H1 (cell line): Measurements from ENCODE around the gene LPAR3. TPM values are rescaled to one million over a fixed set of nuclear protein-coding genes. Genes with fewer than 3 reads are reported as not detected.

Experiments
- CTCF ChIA-PET: fragments of 300-600 bp; sonication (Branson Sonifier 250); formaldehyde crosslinking; loops from one replicate; lab custom pipeline; 2021; ENCODE audit not compliant: partially characterized antibody; lab: Charles Lee
- POLR2A ChIA-PET: fragments of 300-600 bp; sonication (Branson Sonifier 250); formaldehyde crosslinking; loops from one replicate; lab custom pipeline; 2021; ENCODE audit warnings: inconsistent platforms; ENCODE audit not compliant: partially characterized antibody; lab: Charles Lee
- DNase-seq, 2 experiments: peaks; one replicate each; pipeline versions ENCODE4 v3.0.0 to v3.0.0-alpha.2; 2010 to 2022; ENCODE audit warnings: low spot score in 2 of 2, low read depth in 1 of 2, mixed read lengths in 1 of 2
- FAIRE-seq: peaks from 2 replicates; lab custom pipeline; 2011; peaks lifted over from hg19 to GRCh38; lab: Jason Lieb, UNC
- H2AFZ ChIP-seq: 2 replicates; pipeline ENCODE4 v1.8.1; 2012; ENCODE audit warnings: low read length, inconsistent platforms
- H2AK5ac ChIP-seq: 2 replicates; pipeline ENCODE4 v1.6.1; 2013; ENCODE audit warnings: low read depth, low read length
- H2BK120ac ChIP-seq: replicated peaks from 2 replicates; pipeline ENCODE3; 2013; ENCODE audit warnings: low read depth, low read length, inconsistent platforms
- H2BK12ac ChIP-seq: 2 replicates; pipeline ENCODE4 v1.6.1; 2013; ENCODE audit warnings: low read depth, low read length
- H2BK15ac ChIP-seq: 2 replicates; pipeline ENCODE4 v1.6.1; 2013; ENCODE audit warnings: low read length
- H2BK20ac ChIP-seq: 2 replicates; pipeline ENCODE4 v1.6.1; 2013; ENCODE audit warnings: low read length
- H2BK5ac ChIP-seq: 2 replicates; pipeline ENCODE4 v1.6.1; 2013; ENCODE audit warnings: low read depth, low read length
- H3K14ac ChIP-seq: 2 replicates; pipeline ENCODE4 v1.6.1; 2013; ENCODE audit warnings: inconsistent platforms; ENCODE audit not compliant: insufficient read length
- H3K18ac ChIP-seq: 2 replicates; pipeline ENCODE4 v1.6.1; 2013; ENCODE audit warnings: low read length; ENCODE audit errors: extremely low read depth
- H3K23ac ChIP-seq: 2 replicates; pipeline ENCODE4 v1.6.1; 2013; ENCODE audit warnings: inconsistent platforms; ENCODE audit not compliant: insufficient read length
- H3K23me2 ChIP-seq: 2 replicates; pipeline ENCODE4 v1.6.1; 2013; ENCODE audit warnings: low read depth, low read length
- H3K27ac ChIP-seq: 2 replicates; pipeline ENCODE4 v1.6.1; 2011; ENCODE audit warnings: low read depth, low read length, inconsistent platforms
- H3K27me3 ChIP-seq, 4 experiments: replicated peaks in 1 of 4; 1 replicate in 1 of 4; 2 replicates in 3 of 4; pipeline versions ENCODE4 v1.6.1 to v1.8.1; 2011 to 2013; ENCODE audit warnings: low read length in 3 of 4, mild to moderate bottlenecking in 3 of 4, inconsistent platforms in 2 of 4, mixed read lengths in 2 of 4, moderate library complexity in 1 of 4; ENCODE audit not compliant: control insufficient read depth in 3 of 4, insufficient read depth in 3 of 4; ENCODE audit errors: extremely low read depth in 1 of 4
- H3K36me3 ChIP-seq, 4 experiments: 2 replicates each; pipeline versions ENCODE4 v1.6.1 to v1.8.1; 2011 to 2013; ENCODE audit warnings: mild to moderate bottlenecking in 4 of 4, low read length in 3 of 4, moderate library complexity in 2 of 4, control low read depth in 1 of 4, inconsistent platforms in 1 of 4; ENCODE audit not compliant: insufficient read depth in 4 of 4, control insufficient read depth in 2 of 4
- H3K4ac ChIP-seq: replicated peaks from 2 replicates; pipeline ENCODE3; 2013; ENCODE audit warnings: low read length, low read depth, mixed read lengths, inconsistent platforms; ENCODE audit not compliant: insufficient read length
- H3K4me1 ChIP-seq, 4 experiments: replicated peaks in 1 of 4; 1 replicate in 1 of 4; 2 replicates in 3 of 4; pipeline versions ENCODE4 v1.6.1 to v1.8.1; 2011 to 2013; ENCODE audit warnings: low read length in 3 of 4, inconsistent platforms in 2 of 4, mixed read lengths in 1 of 4; ENCODE audit not compliant: insufficient read depth in 4 of 4, control insufficient read depth in 3 of 4
- H3K4me2 ChIP-seq, 2 experiments: 2 replicates each; pipeline versions ENCODE4 v1.6.1 to v1.8.1; 2011 to 2013; ENCODE audit warnings: low read depth in 2 of 2, low read length in 2 of 2, control low read depth in 1 of 2, inconsistent platforms in 1 of 2, mild to moderate bottlenecking in 1 of 2; ENCODE audit not compliant: insufficient read depth in 1 of 2
- H3K4me3 ChIP-seq, 4 experiments: fragments of 200-600, 300-600 bp in 1 of 4; sonication (generic), shearing (Covaris generic), sonication (Bioruptor Twin) in 1 of 4; 2 replicates each; pipeline versions ENCODE4 v1.5.1 to v1.8.1; 2011 to 2016; ENCODE audit warnings: low read length in 4 of 4, low read depth in 3 of 4, control low read depth in 2 of 4, inconsistent platforms in 2 of 4, mild to moderate bottlenecking in 2 of 4, mixed read lengths in 1 of 4, moderate library complexity in 1 of 4; ENCODE audit not compliant: insufficient read depth in 2 of 4; ENCODE audit errors: extremely low read depth in 1 of 4
- H3K56ac ChIP-seq: replicated peaks from 2 replicates; pipeline ENCODE3; 2013; ENCODE audit warnings: low read depth, mild to moderate bottlenecking, mixed read lengths, low read length, inconsistent platforms; ENCODE audit not compliant: insufficient read length
- H3K79me1 ChIP-seq: 2 replicates; pipeline ENCODE4 v1.6.1; 2013; ENCODE audit warnings: low read depth, low read length, control low read depth
- H3K79me2 ChIP-seq, 2 experiments: 2 replicates each; pipeline versions ENCODE4 v1.6.1 to v1.8.1; 2012 to 2013; ENCODE audit warnings: low read length in 2 of 2, mild to moderate bottlenecking in 2 of 2, inconsistent platforms in 1 of 2; ENCODE audit not compliant: insufficient read depth in 2 of 2, control insufficient read depth in 1 of 2
- H3K9ac ChIP-seq, 4 experiments: replicated peaks in 1 of 4; 1 replicate in 1 of 4; 2 replicates in 3 of 4; pipeline versions ENCODE4 v1.6.1 to v1.8.1; 2011 to 2013; ENCODE audit warnings: low read depth in 3 of 4, low read length in 3 of 4, control low read depth in 2 of 4, mild to moderate bottlenecking in 2 of 4, moderate library complexity in 2 of 4, inconsistent platforms in 1 of 4; ENCODE audit errors: extremely low read depth in 1 of 4
- H3K9me3 ChIP-seq, 2 experiments: 2 replicates each; pipeline versions ENCODE4 v1.6.1 to v1.8.1; 2012 to 2013; ENCODE audit warnings: mild to moderate bottlenecking in 2 of 2, moderate library complexity in 2 of 2, control low read depth in 1 of 2, inconsistent platforms in 1 of 2, low read depth in 1 of 2, low read length in 1 of 2, mixed read lengths in 1 of 2; ENCODE audit not compliant: insufficient read depth in 2 of 2
- H4K20me1 ChIP-seq, 2 experiments: replicated peaks in 1 of 2; 2 replicates each; pipeline versions ENCODE3 to v1.8.1; 2011 to 2013; ENCODE audit warnings: inconsistent platforms in 2 of 2, low read length in 2 of 2, mild to moderate bottlenecking in 1 of 2; ENCODE audit not compliant: insufficient read depth in 2 of 2, control insufficient read depth in 1 of 2
- H4K5ac ChIP-seq: 2 replicates; pipeline ENCODE4 v1.6.1; 2013; ENCODE audit warnings: low read length, low read depth, mixed read lengths, inconsistent platforms; ENCODE audit not compliant: insufficient read length
- H4K8ac ChIP-seq: 2 replicates; pipeline ENCODE4 v1.8.0; 2013; ENCODE audit warnings: mild to moderate bottlenecking, moderate library complexity, low read length, inconsistent platforms; ENCODE audit not compliant: insufficient read depth; ENCODE audit errors: extremely low read depth
- H4K91ac ChIP-seq: replicated peaks from 2 replicates; pipeline ENCODE3; 2013; ENCODE audit warnings: low read length, mixed read lengths, inconsistent platforms; ENCODE audit not compliant: insufficient read length
- CBX8 ChIP-seq: fragments of 300-800, 300-1000 bp; sonication (generic); IDR thresholded peaks from 2 replicates; pipeline ENCODE4 v1.7.1; 2016; ENCODE audit warnings: low read depth, low read length, borderline replicate concordance
- CHD2 ChIP-seq: IDR thresholded peaks from 2 replicates; pipeline ENCODE4 v1.6.1; 2012; ENCODE audit warnings: low read length, improper control_type of control experiment
- GTF2F1 ChIP-seq: IDR thresholded peaks from 2 replicates; pipeline ENCODE4 v1.6.1; 2012; ENCODE audit warnings: low read depth, low read length, improper control_type of control experiment, borderline replicate concordance
- SP2 ChIP-seq: IDR thresholded peaks from 2 replicates; pipeline ENCODE4 v1.6.1; 2012; ENCODE audit warnings: mild to moderate bottlenecking, low read length, inconsistent platforms
- SP4 ChIP-seq: IDR thresholded peaks from 2 replicates; pipeline ENCODE4 v1.6.1; 2012; ENCODE audit warnings: low read length, inconsistent platforms
- TCF12 ChIP-seq: IDR thresholded peaks from 2 replicates; pipeline ENCODE4 v1.6.1; 2011; ENCODE audit warnings: low read depth, mild to moderate bottlenecking, low read length
- ZNF274 ChIP-seq: IDR thresholded peaks from 2 replicates; pipeline ENCODE4 v1.7.0; 2012; ENCODE audit warnings: low read length, borderline replicate concordance; ENCODE audit errors: extremely low read depth
- WGBS, 2 experiments: shearing (Covaris generic) in 1 of 2; methylation state at CpG; one replicate each; pipeline versions ENCODE4 v1.1.6 to v1.1.7; 2013 to 2015; ENCODE audit warnings: low lambda C conversion rate in 2 of 2, mixed read lengths in 2 of 2, inconsistent platforms in 1 of 2, low coverage in 1 of 2, missing lambda C conversion rate in 1 of 2; ENCODE audit not compliant: insufficient replicate concordance in 2 of 2, insufficient coverage in 1 of 2, insufficient read length in 1 of 2; ENCODE audit errors: extremely low coverage in 1 of 2, missing lambda C conversion rate in 1 of 2; 5-methylcytosine and 5-hydroxymethylcytosine counted together
- polyA plus RNA-seq, 7 experiments: library from polyadenylated mRNA; depleted of rRNA in 3 of 7; stranded (reverse) in 5 of 7; unstranded in 2 of 7; fragments of >200 nt in 5 of 7; fragments of 200-250 nt in 2 of 7; gene quantifications; 1 replicate in 5 of 7; 2 replicates in 1 of 7; 4 replicates in 1 of 7; pipeline versions ENCODE4 v1.2.1 to v1.2.3, GENCODE V29; 2011 to 2013; ENCODE audit warnings: missing spikeins in 2 of 7, mixed read lengths in 2 of 7
- total RNA-seq: library from RNA; stranded (reverse); fragmentation: NEBNext Ultra II Directional; extraction: Animal tissue kit (Norgen Biotek cat#: 25700); gene quantifications from 2 replicates; pipeline ENCODE4 v1.2.1, GENCODE V29; 2021

The LPAR3 gene
- total and polyA plus RNA-seq, 2 of the 8 experiments (the other 6 are each of a cell fraction or from before 2014, with no cell fraction given), result 17.1 to 25.4 TPM

DNA sequence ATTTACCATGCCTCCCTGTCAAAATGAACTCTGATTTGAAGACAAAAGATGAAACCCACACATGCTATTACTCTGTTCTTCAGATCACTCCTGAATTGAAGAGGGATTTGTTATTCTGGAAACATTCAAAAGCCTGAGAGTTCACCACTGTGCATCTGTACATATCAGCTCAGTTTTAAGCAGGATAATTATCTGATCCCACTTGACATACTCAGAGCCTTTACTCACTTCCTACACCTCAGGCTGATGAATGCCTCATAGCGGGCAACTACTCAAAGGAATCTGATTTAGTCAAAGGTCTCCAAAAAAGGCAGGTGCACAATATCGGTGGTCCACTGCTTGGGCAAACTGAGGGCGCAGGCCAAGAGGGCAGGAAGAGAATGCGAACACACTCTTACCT is 47.5 kb upstream of the LPAR3 start:
- POLR2A ChIA-PET, result no interaction called here
- no peak overlapping the region for H2BK12ac ChIP-seq
- peaks cover 0 to 2% (median 0%) of the 10 kb centered on the region in 4 experiments; a peak in 1 of 7 replicates for H3K4me1 ChIP-seq
- no peak overlapping the region for H2AFZ ChIP-seq
- no peaks in the 10 kb centered on the region for H3K36me3 ChIP-seq
- H3K18ac ChIP-seq, result no peak overlapping the region
- H2AK5ac ChIP-seq, result no peak overlapping the region
- no peak overlapping the region for H3K9ac ChIP-seq
- no peaks in the 10 kb centered on the region for H3K79me2 ChIP-seq
- no peaks in the 10 kb centered on the region for H3K79me1 ChIP-seq
- H3K56ac ChIP-seq, result no peak overlapping the region
- H4K8ac ChIP-seq, result no peak overlapping the region
- no peak overlapping the region for H3K27ac ChIP-seq
- no peak overlapping the region for H3K23ac ChIP-seq
- no peak overlapping the region for H2BK5ac ChIP-seq
- TF ChIP-seq CBX8 (no peak), ZNF274 (no peak), TCF12 (no peak), SP2 (no peak), GTF2F1 (no peak), CHD2 (no peak), SP4 (no peak)
- TF ChIP-seq, all 59 proteins: peak for 0
- no peak overlapping the region for H2BK20ac ChIP-seq
- no peak overlapping the region for H3K14ac ChIP-seq
- H3K4ac ChIP-seq, result no peak overlapping the region
- no peak overlapping the region for H4K5ac ChIP-seq
- H4K20me1 ChIP-seq, result no peaks in the 10 kb centered on the region
- H3K27me3 ChIP-seq, result peaks cover 0 to 2% (median 0%) of the 10 kb centered on the region in 4 experiments; a peak in 1 of 7 replicates
- H3K9me3 ChIP-seq, result no peaks in the 10 kb centered on the region
- FAIRE-seq (no peak), DNase-seq (no peak)
- CTCF ChIA-PET, result interaction anchor here (0.5 to 10.0 kb wide), 5 partner anchors 19 to 1710 kb away, joined by 3 to 122 read pairs (median 5); no protein-coding TSS in a partner anchor
- H2BK120ac ChIP-seq, result no peak overlapping the region
- H4K91ac ChIP-seq, result no peak overlapping the region
- no peak overlapping the region for H3K4me2 ChIP-seq
- no peaks in the 10 kb centered on the region for H3K23me2 ChIP-seq
- no peak overlapping the region for H2BK15ac ChIP-seq
- 94% methylated on average over 4 of the region's 4 CpGs; no CpG with 5 or more reads in 1 of the 2 experiments for WGBS, 2 experiments
- no peak overlapping the region for H3K4me3 ChIP-seq
